Stimulated activated naive CD4-positive, alpha-beta T cell treated with Interleukin-2 at 50 U/mL for 16 hours (primary cell): ENCODE measurements around the gene MT1X.

ENCODE experiments used
- DNase-seq: peaks from one replicate; lab custom pipeline; 2025; lab: John Stamatoyannopoulos, UW

The MT1X gene

DNA sequence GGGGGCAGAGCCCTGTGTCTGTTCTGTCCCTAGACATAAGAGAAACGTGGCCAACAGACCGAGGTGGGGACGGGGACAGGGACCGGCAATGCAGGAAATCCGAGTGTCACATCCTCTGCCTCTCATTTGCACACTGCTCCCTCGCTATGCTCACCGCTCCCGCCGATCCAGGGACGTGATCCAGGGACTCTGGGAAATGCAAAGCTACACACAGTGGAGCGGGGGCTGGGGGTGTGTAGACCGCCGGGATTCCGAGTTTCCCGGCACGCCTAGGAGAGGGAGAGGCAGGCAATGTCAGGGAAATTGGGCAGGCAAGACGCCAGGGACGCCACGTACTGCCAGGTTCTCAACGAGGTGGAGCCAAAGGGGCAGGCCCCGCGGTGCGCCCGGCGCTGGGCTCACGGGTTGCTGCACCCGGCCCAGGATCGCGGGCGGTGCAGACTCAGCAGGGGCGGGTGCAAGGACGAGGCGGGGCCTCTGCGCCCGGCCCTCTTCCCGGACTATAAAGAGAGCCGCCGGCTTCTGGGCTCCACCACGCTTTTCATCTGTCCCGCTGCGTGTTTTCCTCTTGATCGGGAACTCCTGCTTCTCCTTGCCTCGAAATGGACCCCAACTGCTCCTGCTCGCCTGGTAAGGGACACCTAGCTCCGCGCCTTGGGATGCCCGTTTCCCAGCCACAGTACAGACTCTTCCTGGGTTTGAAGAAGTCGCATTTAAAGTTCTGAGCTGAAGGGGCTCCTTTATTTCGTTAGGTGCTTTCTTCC is at the start of gene MT1X:
Gene MT1X, plus strand, starts transcription at position 532 of the 764 bp plus-strand sequence. Its CDS starts 71 bp downstream, at position 603.
- peak; percentile 83 for DNase-seq

DNA sequence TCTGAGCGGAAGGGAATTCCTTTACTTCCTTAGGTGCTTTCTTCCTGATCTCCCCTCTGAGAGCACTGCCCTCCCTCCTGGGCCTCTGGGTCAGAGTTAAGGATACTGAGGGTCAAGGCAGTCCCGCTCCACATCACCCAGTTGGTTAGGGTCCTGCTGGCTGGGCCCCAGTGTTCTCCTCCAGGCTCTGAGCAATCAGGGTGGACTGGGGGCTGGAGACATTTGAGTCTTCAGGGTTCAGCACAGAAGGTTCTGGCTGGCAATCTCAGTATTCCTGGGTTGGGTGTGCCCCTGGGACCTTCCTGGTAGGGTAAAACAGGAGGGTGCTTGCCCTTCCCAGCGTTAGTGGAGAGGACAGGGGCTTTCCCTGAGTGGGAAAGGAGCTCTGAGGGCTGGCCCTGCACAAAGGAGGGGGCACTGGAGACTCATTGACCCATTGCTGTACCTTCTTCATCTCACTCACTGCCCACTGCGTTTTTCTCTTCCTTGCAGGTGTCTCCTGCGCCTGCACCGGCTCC is 49.4 kb upstream of the MT1X start:
- no peak for DNase-seq

GRCh38 chr16:56633535-56633934 is 48.7 kb upstream of the MT1X start:
- no peak for DNase-seq

DNA sequence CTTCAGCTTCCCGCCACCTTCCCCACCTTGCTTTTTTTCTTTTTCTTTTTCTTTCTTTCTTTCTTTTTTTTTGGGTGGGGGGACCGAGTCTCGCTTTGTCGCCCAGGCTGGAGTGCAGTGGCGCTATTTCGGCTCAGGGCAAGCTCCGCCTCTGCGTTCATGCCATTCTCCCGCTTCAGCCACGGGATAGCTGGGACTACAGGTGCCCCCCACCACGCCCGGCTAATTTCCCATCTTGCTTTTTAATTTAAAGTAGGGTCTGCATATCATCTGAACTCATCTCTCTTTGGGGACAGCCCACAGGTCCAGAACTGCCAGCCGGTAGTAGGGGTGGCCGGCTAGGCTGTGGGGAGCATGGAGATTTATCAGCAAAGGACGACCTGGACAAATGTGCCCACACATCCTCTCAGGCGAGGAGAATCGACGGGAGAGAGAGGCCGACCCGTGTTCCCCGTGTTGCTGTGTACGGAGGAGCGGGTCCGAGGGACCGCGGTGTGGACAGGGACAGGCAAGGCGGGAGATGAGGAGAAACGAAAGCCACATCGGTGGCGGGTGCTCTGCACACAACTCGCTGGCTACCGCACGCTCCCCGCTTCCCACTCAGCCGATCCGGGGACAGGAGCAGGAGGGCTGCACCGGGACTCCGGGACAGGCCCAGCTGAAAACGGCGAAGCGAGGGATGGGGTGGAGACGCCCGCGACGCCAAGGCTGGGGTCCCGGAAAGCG is 47.4 kb upstream of the MT1X start:
- DNase-seq = no peak

GRCh38 chr16:56635441-56635967 is 46.8 kb upstream of the MT1X start:
- DNase-seq = no peak

DNA sequence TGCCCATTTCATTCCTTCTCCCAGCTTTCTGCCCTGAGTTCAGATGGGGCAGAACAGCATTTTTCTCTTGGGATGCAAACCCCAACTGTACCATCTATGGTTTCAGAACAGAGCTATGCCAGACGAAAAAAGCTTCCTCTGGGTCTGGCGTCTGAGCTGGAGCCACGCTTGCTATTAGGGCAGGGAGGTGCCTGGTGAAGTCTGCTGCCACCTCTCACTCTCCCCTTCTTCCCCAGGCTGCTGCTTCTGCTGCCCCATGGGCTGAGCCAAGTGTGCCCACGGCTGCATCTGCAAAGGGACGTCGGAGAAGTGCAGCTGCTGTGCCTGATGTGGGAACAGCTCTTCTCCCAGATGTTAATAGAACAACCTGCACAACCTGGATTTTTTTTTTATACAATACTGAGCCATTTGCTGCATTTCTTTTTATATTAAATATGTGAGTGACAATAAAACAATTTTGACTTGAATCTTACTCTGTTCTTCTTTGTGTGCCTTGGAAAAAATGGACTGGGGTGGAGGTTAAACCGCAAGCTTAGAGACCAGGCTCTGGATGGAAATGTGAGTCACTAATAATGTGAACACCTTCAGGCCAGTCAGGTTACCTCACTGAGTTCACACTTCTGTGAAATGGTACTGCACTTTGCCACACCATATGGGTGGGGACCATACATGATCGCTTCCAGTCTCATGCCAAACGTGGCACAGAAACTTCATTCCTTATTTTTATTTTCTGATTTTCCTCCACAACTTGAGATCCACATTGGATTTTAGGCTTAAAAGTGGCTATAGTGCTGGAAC is 45.5 kb upstream of the MT1X start:
- no peak for DNase-seq

- no peak for DNase-seq
These were observed 44.2 kb upstream of the MT1X start, which contains the start of gene MT1A for GRCh38 chr16:56637814-56638750. MT1A (plus strand) TSS chr16:56638666; CDS start chr16:56638739, 73 bp downstream.

DNA sequence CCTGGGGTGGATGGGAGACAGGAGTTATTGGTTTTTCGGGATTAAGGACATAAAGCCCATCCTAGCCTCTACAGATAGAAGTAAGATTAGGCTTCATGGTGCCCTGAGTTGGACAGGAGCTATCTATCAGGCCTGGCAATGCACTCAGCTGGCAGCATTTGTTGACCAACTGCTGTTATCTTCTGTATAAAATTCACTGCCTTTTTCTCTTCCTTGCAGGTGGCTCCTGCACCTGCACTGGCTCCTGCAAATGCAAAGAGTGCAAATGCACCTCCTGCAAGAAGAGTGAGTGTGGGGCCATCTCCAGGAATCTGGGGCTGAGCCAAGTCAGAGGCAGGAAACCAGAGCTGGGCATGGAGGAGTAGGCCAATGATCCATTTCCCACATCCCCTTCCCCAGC is 43.2 kb upstream of the MT1X start:
- no peak for DNase-seq

GRCh38 chr16:56640076-56640475 is 42.2 kb upstream of the MT1X start:
- no peak for DNase-seq

- no peak for DNase-seq
These were observed 41.1 kb upstream of the MT1X start for GRCh38 chr16:56641166-56641565.

- DNase-seq = peak; percentile 76
These were observed 39.0 kb upstream of the MT1X start for GRCh38 chr16:56643080-56643778.

GRCh38 chr16:56643833-56644232 is 38.4 kb upstream of the MT1X start:
- DNase-seq = no peak

- DNase-seq = no peak
These were observed 37.0 kb upstream of the MT1X start for GRCh38 chr16:56645311-56645710.

DNA sequence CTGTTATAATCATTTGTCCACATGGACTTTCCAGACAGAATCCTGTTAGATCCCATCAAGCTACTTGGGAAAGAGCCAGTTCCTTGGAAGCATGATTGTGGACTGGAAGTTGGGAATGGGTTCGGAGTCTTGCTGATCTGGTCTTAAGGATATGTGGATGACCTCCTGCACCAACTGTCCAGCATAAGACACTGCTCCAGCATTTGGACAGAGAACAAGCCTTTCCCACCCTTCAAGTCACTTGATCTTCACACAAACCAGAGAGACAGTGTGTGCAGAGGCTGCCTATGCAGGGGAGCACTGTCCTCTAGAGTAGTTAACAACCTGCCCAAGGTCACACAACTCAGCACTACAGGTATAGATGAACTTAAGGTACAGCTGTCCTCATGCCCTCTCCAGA is 36.4 kb upstream of the MT1X start:
- no peak for DNase-seq

- DNase-seq = no peak
These were observed 34.4 kb upstream of the MT1X start for GRCh38 chr16:56647641-56648431.

DNA sequence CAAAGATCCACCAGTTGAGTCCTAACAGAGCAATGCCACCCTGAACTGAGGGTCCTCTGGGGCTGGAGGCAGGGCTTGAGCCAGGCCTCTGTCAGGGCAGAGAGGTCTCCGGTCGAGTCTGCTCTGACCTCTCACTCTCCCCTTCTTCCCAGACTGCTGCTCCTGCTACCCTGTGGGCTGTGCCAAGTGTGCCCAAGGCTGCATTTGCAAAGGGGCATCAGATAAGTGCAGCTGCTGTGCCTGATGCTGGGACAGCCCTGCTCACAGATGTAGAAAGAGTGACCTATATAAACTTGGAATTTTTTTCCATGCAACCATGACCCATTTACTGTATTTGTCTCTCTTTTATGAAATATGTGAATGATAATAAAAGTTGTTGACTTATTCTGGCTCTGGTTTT is 33.0 kb upstream of the MT1X start:
- no peak for DNase-seq

DNA sequence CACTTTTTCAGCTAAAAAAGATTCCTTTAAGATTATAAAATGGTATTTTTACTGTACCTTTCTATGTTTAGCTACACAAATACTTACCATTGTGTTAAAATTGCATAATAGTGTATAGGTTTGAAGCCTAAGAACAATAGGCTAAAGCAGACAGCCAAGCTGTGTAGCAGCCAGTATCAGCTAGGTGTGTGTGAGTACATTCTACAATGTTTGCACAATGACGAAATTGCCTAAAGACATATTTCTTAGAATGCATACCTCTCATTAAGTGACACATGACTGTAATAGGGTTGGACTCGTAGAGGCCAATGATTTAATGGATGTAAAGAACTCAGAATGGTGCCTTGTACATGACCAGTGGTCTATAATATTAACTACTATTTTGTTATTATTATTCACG is 32.5 kb upstream of the MT1X start:
- DNase-seq = no peak

GRCh38 chr16:56651586-56651985 is 30.7 kb upstream of the MT1X start, which contains the start of gene MT1B:
MT1B (plus strand) TSS chr16:56651886; CDS start chr16:56651954, 68 bp downstream.
- DNase-seq = no peak

- DNase-seq = no peak
These were observed 29.7 kb upstream of the MT1X start for GRCh38 chr16:56652600-56652999.
